Dermis blood vessel endothelial cell (primary cell): ENCODE results near the gene GCN1. TPM values are rescaled to one million over a fixed set of nuclear protein-coding genes. Genes with fewer than 3 reads are reported as not detected.
A peak's percentile ranks its signal among the peaks of the same experiment; 100 is the strongest.

Source experiments
- DNase-seq: peaks from one replicate; pipeline ENCODE4 v3.0.0; 2010
- total RNA-seq: library from RNA; depleted of rRNA; stranded (reverse); fragments of >200 nt; gene quantifications from 2 replicates; pipeline ENCODE4 v1.2.3, GENCODE V29; 2014

GCN1 gene
- total RNA-seq, 1 donor from 2014 or later, result 162 TPM

DNA sequence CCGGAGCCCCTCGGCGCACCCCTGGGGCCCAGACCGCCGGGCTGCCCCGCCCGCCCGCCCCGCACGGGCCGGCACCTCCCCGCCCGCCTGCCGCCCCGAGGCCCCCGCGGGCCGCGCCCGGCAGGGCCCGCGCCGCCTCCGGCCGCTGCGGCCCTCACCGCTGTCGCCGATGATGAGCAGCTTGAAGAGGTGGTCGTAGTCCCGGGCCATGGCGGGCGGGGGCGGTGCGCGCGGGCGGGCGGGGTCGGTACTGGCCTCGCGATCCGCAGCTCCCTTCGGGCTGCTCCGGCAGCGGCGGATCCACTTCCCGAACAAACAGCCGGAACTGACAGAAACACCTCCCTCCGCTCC, 78.1 kb downstream of the GCN1 start, which contains the start of gene RAB35:
Gene RAB35, minus strand, starts transcription at position 313 of the 351 bp plus-strand sequence. Its CDS starts 103 bp downstream, at position 210.
- no peak for DNase-seq

DNA sequence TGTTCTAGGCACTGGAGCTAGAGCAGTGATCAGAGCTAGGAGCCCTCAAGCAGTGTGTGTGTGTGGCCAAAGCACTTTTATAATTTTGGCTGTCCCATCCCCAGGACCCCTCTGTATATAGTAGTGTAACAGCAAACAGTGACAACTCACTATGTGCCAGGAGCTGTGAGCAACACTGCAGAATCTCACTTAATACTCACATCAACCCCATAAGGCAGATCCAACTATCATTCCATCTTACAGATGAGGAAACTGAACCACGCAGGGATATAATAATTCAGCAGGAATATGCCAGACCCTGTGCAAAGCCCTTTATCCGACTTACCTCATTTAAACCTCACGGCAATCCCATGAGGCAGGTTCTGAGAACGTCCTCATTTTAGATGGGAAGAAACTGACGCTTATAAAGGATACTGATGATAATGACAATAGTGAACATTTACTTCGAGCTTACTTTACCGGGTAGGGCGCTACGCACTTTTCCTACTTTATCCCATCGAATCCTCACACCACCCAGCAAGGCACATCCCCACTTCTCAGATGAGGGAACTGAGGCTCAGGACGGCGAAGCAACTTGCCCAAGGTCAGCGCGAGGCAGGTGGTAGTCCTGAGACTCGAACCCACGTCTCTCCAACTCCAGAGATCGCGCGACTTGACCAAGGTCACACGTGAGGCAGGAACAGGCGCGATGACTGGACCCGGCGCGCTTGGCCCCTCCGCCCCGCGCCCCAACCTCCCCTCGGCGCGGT, 78.6 kb downstream of the GCN1 start:
- peak; percentile 67 for DNase-seq

DNA sequence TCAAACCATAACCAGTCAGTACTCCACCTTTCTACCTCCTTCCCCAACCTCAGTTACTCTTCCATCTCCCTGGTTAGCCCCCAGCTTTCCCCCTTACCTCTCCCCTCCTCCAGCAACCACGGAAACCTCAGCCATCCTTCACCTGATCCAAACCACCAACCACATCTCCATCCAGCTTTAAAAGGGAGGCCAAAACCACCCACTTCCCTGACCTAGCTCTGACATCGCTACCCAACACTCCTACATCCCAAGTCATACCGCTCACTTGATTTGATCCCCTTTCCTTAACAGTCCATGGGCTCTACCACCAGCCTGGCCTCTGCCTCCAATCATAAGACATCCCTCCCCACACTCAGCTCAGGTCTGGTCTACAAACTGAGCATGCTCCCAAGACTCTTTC, 79.4 kb downstream of the GCN1 start:
- no peak for DNase-seq

DNA sequence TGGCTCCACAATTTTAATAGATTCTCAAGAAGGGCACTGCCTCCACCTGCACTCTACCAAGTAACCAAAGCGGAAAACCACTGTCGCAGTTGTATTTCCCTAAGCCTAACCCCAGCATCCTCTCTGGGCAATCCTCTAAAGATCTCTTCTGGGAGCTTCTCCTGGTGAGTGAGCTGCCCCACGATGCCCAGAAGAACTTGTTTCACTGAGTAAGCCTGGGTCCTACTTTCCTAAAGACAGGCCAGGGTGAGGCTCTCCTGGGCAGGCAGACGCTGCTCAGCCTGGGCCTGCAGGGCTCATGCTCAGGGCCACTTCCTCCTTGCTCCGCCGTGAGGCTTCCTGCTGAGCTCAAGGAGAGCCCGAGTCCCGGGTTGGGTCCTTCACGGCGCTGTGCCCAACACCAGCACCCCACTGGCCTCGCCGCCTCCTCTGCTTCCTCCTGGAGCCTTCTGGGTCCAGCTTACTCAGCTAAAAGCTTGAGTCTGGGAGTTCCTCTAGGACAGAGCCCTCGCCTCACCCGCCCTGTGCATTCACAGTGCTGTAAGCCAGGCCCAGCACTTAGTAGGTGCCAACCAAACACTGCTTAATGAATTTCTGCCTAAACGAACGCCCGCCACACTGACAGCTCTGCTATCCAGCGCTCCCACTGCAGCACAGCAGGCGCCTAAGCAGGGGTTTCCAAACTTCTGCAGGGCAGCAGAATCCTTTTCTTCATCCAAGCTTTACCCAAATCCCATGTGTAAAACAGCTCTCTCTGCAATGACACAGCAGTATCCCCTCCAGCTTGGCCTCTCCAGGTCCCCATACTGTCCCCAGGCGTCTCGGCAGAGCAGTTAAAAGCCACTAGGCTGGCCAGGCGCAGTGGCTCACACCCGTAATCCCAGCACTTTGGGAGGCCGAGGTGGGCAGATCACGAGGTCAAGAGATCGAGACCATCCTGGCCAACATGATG, 83.7 kb downstream of the GCN1 start:
- peak; percentile 43 for DNase-seq

DNA sequence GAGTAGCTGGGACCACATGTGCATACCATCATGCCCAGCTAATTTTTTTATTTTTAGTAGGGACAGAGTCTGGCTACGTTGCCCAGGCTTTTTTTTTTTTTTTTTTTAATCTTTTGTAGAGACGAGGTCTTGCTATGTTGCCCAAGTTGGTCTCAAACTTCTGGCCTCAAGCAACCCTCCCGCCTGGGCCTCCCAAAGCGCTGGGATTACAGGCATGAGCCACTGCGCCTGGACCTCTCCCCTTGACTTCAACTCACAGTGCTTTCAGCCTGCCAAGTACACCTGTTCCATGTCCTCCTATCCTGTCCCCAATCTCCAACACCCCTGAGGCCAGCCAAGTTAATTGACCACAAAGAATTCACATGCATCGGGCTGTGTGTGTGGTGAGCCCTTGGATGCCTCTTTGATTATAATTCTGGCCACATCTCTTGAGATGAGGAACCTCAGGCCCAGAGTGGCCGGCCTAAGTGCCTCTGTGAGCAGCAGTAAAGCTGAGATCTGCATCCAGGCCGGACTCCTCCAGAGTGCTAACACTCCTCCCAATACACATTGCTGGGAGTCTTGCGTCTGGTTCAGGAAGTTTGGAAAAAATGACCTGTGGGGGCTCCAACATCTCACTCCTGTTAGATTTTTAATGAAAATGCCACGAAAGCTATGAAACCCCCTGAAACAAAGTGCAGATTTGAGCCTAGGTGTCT, 84.8 kb downstream of the GCN1 start:
- DNase-seq, result no peak

DNA sequence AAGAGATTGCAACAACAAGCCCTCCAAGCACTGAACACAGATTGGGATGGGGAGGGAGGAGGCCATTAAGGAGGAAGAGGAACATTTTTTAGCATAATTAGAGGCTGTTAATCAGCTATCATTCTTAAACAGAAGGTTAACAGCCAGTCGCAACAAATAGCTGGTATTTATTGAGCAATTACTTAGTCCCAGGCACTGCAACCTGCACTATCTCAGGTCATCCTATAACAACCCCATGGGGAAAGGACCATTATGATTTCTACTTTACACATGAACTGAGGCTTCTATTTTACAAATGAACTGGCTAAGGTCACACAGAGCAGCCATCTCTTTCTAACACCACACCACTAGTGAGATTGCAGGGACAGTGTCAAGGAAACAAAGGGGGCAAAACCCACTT, 88.4 kb downstream of the GCN1 start:
- DNase-seq, result no peak

DNA sequence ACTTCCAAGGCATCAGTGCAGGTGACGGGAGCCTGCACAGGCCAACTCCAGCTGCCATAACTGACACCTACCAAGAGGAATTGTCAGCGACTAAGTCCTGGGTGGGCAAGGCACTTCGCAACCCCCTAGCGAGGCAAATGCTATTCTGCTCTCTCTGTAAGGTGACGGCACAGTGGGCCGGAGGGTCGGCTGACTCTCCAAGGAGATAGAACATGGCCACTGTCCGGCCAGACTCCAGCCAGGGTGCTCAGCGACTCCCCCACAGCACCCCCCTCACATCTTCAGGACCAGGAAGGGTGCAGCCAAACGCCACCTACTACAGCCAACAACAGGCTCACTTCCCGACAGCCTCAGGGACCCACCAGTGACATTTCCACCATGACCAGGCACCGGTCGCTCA, 91.1 kb downstream of the GCN1 start:
- no peak for DNase-seq

DNA sequence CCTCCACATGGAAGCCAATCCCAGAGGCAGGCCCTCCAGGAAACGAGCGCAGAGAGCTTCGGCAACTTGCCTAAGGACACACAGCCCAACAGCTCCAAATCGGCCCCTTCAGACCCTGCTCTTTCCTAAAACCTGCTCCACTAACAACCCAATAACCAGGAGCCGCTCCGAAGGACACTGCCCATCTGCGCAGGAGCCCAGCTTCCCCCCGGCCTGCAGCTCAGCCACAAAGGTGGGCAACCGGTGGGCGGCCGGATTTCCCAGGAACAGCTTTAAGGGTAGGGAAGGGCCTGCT, 91.5 kb downstream of the GCN1 start:
- DNase-seq, result no peak

DNA sequence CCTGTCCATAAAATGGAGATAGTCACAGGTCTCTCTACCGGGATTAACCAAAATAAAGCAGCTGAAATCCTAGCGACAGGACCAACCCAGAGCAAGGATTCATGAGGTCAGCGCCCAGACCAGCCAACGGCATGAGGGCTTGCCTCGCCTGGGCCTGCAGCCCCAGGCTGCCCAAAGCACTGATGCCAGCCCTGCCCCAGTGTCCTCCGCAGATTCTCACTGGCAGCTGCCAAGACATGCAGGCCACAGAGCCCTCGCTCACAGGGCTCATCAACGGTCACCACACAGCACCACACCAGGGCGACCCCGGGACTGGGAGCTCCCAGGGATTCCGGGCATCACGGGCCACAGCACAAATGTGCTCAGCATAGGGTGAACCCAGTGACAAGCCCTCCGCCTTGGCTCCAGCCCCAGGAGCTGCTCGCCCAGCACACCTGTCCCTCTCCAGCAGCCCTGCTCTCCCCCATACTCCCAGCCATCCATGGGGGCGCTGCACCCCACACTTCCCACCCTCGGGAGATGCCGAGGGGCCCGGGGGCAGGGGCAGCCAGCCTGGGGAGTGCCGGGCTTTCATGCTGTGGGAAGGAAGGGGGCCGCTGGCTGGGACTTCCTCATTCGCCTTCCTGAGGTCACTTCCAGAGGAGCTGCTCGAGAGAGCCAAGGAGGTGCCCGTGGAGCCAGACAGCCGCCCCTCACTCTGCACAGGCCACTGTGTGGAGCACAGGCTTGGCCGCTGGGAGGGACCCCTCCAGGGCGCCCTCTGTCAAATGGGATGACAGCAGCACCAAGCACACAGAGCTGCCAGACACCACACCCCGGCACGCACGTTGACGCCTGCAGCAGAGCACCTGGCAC, 92.1 kb downstream of the GCN1 start:
- DNase-seq, result no peak

DNA sequence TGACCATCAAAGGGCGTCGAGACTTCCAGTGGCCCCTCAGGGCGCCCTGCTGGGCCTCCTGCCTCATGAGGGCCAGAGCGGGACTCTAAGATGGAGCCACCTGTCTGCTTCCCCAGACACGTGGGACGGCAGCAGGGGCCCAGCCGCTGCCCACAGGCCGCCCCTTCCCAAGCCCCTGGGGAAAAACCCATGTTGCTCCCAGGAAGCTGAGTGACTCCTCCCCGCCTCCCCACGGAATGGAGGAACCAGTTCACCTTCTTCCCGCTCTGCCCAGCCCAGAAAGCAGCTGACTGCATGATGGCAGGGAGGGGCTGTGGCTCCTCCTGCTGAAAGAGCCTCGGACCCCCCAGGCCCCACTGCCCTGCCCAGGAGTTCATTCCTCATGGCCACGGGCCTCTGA, 92.9 kb downstream of the GCN1 start:
- no peak for DNase-seq

DNA sequence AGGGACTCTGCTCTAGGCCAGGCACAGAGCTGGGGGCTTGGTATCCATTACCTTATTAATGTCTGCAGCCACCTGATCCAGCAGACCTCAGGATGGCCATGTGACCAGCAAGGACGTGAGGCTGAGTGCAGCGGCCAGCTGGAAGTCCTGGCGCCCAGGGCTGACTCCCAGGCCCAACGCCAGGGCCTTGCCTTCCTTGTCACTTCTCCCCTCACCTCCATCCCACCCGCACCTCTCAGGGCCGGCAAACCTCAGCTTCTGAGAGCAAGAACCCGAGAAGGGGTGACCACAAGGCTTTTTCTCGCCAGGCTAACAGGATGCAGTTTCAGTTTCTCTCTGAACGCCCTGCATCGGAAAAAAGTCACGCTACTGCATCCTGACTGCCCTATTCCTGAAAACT, 93.3 kb downstream of the GCN1 start:
- no peak for DNase-seq

DNA sequence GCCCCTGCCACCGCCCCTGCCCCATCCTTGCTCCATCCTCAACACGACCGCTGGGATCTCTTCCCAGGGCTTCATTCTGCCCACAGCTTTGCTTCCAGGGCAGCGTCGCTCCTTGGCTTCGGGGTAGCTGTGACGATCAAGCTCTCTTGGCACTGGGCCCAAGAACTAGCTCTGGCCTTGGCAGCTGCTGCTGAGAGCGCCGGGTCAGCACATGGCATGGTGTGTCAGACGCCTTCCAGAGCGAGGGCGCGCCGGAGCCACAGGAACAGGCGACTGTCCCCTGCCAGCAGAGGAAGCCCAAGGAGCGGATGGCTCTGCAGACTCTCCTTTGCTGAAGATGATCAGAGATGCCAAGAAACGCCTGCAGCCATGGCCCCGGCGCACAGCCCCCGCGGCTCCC, 93.9 kb downstream of the GCN1 start:
- DNase-seq, result peak; percentile 64

DNA sequence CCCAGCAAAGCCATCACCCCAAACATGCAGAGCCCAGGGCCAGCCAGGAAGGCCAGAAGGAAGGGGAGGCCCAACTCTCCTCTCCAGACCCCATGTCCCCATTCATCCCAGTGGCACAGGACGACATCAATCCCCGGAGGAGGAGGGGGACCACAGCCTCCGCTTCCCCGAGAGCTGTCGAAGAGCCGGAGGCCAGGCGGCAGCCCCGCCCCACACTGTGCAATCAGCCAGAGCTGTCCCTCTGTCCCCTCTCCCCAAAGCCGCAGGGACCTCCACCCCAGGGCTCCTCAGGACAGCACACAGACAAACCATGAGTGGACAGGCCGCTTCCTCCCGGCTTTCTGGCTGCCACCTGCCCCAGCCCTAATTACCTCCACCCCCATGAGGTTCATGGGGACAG, 94.8 kb downstream of the GCN1 start:
- no peak for DNase-seq

DNA sequence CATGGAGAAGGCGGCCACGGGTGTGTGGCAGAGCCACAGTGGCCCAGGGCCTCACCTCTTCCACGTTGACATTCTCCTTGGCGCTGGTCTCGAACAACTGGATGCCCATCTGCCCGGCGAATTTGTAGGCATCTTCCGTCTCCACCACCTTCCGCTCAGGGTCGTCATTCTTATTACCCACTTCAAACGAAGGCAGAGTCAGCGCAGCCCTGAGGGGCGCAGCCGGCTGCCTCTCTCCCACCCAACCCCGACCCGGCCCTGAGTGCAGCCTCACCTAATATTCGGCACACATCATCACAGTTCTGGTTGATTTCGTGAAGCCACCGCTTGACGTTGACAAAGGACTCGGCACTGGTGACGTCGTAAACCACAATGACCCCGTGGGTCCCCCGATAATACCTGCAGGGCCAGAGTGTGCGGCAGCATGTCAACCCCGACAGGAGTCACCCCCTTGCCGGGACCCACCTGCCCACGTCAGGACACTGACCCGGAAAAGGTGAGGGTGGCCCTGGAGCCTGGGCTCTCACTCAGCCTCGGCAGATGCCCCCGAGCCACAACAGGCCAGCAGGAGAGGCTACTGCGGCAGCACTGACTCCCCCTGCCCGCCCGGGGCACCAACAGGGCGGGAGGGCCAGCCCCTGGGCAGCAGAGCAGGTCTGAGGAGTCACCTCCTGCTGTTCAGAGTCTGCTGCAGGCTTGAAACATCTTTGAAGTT, 95.6 kb downstream of the GCN1 start:
- no peak for DNase-seq

DNA sequence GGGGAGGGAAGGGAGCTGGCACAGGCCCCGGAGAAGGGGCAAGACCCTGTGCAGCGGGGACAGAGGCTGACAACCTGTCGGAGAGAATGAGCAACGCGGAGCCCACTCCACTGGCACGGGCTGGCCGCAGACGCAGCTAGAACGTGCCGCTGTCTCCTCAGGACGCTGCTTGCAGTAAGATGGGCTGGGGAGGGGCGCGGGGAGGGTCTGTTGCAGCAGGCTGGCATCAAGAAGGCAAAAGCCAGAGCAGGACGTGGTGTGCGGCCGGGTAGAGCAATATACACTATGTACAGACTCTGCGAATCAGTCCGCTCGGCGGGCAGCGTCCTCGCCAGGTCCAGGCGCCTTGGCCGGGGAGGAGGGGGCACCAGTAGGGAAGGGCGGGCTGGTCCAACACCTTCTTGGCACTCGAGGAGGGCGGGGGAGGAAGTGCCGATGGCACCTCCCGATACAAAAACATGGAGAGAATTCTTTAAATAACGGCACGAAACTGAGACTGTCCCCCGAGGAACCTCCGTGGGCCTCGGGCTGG, 97.8 kb downstream of the GCN1 start:
- DNase-seq, result no peak

DNA sequence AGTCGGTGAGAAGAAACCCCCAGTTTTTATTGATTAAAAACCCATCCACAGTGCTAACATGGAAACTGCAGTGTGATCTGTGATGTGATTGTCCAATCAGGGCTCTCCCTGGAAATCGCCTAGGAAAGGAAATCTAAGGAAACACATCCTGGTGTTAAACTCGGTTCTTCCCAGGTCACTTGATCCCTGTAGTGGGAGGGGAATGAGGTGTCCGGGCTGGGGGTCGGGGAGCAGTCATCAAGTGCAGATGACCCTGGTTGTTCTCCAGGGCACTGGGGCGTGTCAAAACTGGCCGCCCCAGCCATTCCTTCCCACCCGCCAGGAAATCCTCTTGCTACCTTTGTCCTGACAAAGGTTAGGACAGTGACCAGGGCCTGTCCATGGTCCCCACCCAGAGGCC, 98.8 kb downstream of the GCN1 start:
- DNase-seq, result no peak

DNA sequence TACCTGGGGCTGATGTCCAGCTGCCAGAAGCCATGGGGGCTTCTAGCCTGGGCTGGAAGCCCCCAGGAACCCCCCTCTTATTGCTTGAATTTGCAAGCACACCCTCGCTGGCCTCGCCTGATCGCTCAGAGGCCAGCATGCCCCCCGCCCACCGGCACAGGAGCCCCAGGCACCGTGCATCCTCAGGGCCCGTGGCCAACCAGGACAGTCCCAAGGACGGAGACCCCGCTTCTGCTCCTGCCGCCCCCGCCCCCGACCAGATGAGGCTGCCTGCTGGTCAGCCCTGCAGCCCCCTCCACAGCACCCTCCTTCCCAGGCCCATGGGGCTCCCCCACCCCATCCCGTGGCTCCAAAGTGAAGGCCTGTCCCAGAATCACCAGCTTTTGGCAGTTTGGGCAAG, 99.2 kb downstream of the GCN1 start:
- DNase-seq, result no peak

DNA sequence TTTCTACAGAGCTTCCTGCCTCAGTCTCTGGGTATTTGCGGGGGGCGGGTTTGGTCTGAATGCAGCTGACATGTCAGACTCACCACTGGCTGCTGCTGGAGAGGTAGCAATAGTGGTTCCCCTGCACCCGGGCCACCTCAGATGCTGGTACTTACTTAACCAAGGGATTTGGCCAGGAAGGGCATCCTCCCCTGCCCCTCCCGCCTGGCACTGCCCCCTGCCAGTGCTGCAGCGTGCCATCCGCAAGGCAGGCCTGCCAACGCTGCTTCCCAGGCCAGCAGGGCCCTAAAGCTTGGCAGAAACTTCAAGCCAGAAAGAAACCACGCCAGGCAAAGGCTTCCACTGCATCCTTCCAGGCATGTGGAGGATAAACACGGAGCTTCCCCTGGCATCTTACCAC, 100.0 kb downstream of the GCN1 start:
- DNase-seq, result no peak

DNA sequence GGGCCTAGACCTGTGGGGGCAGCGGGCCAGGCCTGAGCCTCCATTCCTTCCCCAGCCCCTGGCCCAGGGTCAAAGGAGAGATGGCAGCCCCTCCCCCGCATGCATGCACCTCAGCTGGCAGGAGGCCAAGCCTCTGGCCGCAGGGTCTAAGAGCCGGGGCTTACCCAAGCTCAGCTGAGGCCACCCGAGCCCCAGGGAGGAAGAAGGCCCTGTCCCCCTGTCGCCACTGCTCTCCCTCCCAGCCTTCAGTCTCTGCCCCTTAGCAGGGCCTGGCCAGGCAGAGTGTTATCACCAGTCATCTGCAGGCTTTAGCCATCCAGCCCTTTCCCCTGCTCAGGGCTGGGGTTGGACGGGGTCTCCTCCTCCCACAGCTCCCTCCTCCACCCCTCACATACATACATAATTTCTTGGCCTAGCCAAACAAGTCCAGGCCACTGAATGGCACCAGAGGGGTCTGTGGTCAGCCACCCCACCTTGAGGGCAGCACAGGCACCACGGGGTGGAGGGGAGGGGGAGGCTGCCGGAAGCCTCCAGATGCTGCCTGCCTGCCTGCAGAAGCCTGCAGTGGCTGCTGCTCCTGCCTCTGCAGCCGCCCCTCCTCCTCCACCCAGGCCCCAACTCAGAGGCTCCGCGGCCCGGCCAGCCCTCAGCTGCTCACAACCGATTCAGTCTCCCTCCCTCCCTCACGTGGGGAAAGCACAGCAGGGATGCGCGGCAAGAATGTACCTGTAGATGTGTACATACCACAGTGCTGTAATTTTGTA, 100.7 kb downstream of the GCN1 start:
- no peak for DNase-seq

DNA sequence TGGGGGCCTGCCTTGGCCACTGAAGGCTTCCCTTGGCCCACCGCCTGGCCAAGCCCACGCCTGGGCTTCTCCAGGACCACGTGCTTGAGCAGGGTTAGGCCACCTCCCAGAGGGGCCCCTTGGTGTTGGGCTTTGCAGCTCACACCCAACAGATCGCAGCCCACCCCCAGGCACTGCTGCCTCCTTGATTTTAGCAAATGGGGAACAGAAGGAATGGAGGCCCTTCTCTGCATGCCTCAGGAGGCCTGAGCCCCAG, 101.3 kb downstream of the GCN1 start:
- DNase-seq, result no peak
